GM19455 (cell line): ENCODE measurements around the gene SLC35B2.

Experiments used
- ATAC-seq: cut with Tn5 transposase; IDR thresholded peaks from one replicate; pipeline ENCODE4 v1.9.1; 2021; ENCODE audit not compliant: unreplicated experiment

The SLC35B2 gene

DNA sequence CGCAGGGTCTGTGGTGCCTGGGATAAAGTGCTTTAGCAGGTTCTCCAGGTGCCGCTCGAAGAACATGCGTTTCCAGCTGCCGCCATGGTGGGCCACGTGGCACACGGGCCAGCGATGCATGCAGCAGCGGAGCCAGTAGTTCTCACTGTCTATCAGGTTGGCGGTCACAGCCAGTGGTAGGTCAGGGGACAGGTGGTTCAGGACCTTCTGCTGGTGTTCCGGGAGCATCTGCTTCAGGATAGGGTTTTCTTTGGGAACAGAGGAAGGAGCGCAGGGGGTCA, 28.9 kb upstream of the SLC35B2 start:
- ATAC-seq, result no peak

- ATAC-seq, result no peak
These were observed 28.4 kb upstream of the SLC35B2 start for GRCh38 chr6:44285552-44286284.

DNA sequence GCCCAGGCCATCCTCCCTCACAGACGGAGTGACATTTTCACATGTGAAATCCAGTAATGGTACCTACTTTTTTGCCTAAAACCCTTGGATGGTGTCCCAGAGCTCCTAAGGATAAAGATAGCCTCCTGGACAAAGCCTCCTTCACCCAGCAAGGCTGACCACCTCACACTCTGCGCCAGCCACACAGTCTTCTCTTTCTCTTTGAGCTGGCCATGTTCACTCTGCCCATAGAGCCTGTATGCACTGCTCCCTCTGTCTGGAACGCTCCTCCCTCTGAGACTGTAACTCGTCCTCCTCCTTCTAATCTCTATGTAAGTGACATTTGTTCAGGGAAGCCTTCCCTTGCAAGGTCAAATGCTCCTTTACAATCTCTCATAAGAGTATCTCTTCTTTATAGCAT, 27.5 kb upstream of the SLC35B2 start:
- no peak for ATAC-seq

DNA sequence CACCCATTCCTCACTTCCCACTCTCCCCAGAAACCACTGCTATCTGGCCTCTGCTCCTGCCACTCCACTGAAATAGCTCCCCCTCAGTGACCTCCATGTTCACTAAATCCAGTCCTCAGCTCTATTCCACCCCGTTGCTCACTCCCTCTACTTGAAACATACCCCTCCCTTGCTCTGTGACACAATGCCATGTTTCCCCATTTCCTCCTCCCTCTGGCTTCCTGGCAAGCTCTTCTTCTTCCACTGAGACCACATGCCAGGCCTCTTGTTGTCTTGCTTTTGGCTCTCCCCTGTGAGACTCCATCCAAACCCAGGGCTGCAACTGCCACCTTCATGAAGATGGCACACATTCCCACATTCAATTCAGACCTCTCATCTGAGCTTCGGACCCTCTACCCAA, 26.8 kb upstream of the SLC35B2 start:
- no peak for ATAC-seq

DNA sequence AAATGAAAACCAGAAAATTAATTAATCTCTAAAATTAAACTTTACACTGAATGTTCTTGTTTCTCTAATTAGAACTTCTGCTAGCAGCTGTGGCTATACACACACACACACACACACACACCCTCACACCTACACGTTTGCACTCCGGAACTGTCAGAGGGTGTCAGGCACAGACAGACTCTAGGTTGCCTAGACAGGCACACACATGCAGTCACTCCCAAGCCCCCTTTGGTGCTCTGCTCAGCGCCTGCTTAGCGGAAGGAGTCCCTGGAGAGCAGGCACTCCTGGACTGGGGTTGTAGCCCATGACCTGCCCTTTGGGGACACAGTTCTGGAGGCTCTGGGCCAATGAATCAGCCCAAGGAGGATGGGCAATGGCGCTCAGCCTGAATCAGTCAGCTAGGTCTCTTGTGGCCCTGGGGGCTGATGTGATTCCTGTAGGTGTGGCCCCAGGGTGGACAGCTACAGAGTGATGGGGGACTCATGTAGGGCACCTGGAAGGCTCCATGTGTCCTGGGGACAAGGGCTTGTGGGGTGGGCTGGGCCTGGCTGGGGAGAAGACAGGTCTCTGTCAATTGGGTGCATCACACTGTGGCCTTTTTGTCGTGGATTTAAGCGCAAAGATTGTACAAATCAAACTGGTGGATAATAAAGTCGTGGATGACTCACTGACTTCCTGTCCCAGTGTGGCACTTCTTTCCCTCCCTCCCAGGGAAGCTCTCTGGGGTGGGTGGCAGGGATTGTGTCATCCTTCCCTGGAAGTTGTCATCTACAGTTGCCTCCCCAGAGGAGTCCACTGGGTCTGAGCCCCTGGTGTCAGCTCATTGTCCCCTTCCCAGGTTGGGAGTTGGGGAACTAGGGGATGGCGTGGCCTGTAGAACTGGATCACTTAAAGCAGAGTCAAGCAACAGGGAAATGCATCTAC, 21.7 kb upstream of the SLC35B2 start:
- ATAC-seq, result no peak

DNA sequence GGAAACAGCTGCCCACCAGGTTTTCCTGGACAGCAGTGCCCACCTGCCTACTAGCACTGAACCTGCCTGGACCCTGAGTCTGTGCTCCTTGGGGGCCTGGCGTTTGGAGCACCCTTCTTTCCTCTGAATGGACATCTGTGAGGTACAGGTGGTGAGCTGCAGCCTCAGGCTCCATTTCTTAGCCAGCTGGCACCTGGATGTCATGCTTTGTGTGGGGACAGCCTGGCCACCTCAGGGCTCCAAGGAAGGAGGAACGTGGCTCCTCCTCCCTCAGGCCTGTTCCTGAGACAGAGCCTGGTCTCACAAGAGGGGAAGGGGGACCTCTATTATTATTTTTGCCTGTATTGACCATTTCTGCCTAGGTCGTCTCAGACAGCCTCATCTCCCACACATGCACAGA, 21.0 kb upstream of the SLC35B2 start:
- no peak for ATAC-seq

DNA sequence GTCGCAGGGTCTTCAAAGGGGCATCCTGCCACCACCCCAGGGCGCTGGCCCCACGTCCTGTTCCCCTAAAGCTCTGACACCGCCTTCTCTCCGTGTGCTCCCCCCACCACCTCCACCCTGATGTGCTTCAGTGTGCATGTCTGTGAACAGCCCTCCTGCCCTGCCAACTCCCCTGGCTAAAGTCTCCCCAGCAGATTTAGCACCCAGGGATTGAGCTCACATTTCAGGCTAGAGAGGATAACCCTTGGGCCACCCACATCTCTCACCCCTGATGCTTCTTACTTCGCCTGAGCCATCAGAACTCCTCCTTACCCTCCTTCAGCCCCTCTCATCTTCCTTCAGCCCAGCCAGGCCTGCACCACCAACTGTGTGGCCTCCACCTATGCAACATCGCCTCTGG, 20.4 kb upstream of the SLC35B2 start:
- no peak for ATAC-seq

DNA sequence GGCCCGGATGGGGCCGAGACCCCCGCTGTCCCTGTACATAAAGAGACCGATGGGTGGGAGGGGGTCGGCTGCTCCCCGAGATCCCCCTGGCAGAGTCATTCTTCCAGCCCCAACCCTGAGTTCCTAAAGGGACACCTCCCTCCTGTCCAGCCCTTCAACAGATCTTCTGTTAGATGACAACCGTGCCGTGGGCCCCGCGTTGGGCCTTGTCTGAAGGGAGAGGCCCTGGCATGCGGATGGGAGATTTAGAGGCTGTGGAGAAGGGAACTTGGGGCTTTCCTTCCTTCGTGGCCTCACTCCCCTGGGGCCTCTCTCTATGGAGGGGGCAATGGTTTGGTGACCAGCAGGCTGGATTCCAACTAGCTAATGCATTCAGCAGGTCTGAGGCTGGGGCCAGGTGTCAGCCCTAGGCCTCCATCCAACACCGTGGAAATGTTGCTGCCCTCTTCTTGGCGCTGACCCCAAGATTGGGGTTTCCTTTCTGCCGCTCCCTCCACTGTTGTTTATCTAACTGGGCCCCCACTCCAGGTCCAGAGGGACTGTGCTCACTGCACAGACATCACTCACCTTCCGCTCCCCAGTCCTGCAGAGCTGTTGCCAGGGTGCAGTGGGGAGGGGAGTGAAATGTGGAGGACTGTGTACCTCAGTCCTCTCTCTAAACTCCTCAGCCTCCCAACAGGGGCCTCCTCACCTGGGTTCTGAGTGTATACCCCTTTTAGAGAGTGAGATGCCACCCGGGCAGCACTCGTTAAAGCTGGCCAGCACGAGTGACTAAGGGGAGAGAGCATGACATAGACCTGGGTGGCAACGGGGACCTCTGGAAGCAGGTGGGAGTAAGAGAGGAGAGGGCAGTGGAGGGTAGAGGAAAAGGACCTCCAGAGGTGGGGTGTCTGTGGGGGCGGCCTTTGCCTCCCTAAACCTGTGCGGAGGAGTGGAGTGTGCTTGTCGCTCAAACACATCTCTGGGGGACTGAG, 19.6 kb upstream of the SLC35B2 start:
- no peak for ATAC-seq

GRCh38 chr6:44275749-44276648, 18.7 kb upstream of the SLC35B2 start:
- ATAC-seq, result no peak

- ATAC-seq, result no peak
These were observed 18.0 kb upstream of the SLC35B2 start for GRCh38 chr6:44275271-44275748.

DNA sequence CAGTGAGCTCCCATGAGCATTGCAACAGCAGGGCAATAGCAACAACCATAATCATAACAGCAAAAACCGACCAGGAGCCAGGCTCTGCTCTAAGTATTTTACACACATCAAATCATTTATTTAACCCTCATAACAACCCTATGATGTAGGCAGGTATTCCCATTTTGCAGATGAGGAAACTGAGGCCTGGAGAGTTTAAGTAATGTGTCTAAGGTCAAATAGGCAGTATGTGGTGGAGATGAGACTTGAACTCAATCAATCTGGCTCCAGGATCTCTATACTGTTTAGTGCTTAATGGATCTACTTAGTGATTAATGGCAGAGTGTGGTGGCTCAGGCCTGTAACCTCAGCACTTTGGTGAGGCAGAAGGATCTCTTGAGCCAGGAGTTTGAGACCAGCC, 16.3 kb upstream of the SLC35B2 start:
- no peak for ATAC-seq

DNA sequence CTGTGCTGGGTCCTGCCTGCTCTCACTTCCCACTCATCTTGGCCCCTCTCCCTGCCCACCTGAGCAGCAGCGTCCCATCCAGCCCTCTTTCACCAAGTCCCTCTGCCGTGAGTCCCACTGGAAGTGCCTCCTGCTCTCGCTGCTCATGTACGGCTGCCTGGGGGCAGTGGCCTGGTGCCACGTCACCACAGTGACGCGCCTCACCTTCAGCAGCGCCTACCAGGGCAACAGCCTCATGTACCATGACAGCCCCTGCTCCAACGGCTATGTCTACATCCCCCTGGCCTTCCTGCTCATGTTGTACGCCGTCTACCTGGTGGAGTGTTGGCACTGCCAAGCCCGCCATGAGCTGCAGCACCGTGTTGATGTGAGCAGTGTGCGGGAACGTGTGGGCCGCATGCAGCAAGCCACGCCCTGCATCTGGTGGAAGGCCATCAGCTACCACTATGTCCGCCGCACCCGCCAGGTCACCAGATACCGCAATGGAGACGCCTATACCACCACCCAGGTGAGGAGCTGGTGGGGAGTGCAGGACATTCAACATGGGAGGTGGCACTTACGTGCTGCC, 15.8 kb upstream of the SLC35B2 start:
- no peak for ATAC-seq

DNA sequence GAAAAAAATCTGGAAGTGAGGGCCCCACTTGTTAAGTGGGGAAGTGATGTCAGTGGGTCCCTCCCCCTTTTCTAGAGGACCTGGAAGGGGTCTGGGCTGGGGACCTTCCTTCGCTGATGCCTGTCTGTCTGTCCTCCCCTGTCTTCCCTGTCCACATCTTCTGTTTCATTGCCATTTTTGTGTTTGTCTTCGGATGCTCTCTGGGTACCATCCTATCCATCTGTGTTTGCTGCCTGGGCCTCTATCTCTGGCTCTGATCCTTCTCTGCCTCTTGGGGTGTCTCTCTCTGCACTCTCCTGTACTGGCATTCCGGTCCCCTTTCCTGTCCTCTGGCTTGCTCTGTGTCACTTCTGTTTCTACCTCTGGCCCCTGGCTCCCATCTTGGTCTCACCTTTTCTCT, 15.2 kb upstream of the SLC35B2 start:
- ATAC-seq, result no peak

DNA sequence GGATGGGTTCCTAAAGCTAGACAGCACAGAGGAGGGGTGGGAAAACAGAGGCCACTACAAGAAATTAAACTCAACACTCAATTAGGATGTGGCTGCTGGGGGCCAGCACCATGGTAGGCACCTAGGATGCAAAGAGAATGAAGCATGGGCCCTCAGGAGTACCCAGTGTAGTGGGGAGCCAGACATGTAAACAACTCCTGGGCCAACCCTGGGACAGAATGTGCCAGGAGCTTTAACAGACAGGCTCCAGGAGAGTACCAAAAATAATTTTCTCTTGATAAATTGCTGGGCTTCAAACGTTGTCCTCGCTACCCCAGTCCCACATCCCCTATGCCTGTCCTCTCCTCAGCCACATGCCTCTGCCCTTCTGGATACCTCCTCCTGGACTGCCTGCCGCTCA, 14.6 kb upstream of the SLC35B2 start:
- ATAC-seq, result no peak

- no peak for ATAC-seq
These were observed 14.0 kb upstream of the SLC35B2 start for GRCh38 chr6:44271406-44271723.

DNA sequence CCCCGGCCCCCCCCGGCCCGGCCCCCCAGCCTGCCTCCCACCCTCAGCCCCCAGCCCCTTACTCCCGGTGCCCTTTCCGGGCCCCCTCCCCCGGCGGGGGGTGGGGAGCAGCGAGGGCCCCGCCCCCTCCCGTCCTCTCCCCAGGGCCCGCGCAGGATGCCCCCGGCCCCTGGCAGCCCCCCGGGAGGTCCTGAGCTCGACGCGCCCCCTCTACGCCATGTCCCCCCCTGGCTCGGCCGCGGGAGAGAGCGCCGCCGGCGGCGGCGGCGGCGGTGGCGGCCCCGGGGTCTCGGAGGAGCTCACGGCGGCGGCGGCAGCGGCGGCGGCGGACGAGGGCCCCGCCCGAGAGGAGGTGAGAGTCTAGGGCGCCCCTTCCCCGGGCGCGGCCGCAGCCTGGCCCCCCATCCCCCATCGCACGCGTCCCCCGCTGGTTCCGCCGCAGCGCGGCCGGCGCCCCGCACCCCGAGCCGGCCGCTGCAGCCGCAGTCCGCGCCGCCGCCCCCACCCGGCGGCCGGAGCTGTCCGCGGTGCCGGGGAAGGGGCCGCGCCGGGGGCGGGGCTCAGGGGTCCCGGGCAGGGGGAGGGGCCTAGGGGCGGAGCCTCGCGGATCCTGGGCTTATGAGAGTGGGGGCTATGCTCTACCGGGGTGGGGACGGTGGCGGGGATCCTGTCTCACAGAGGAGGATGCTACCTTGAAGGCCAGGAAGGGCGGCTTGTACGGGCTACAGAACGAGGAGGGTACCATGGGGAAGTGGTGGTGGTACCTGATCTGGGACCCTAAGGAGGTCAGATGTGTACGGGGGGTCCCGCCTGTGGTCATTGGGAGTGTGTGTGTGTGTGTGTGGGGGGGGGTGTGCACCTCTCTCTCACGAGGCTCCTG, 13.4 kb upstream of the SLC35B2 start:
- no peak for ATAC-seq

DNA sequence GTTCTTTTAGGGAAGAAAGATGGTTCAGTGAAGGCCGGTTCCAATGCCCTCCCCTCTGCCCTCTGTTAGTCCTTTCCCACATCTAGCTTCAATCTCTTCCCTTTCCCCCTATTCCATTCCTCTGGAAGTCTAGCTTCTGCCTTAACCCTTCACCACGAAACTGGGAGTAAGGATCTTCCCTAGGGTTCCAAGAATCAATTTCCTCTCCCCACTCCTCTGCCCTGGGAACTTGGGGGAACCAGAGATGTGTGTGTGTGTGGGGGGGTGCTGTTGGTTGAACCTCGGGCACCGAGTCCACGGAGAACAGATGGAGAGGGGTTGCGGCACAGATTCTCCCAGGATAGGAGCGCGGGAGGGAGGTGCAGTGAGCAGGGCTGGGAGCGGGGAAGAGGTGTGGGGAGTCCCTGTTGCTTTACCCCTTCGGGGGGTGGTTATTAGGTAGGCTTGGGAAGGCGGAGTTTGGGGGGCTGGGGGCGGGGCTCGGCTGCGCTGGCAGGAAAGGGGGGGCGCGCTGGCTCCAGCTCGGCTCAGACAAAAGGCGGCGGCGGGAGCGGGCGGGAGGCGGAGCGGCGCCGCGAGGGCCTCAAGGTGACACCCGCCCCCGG, 12.7 kb upstream of the SLC35B2 start, which contains the start of gene TMEM151B:
TMEM151B (plus strand) TSS at position 530 of the 605 bp plus-strand sequence. CDS start 293 bp downstream, outside the sequence.
- ATAC-seq, result no peak

- no peak for ATAC-seq
These were observed 12.0 kb upstream of the SLC35B2 start for GRCh38 chr6:44269178-44269920.
